GM23338 (cell line): ENCODE results near the gene ZNF281. TPM values are rescaled to one million over a fixed set of nuclear protein-coding genes. Genes with fewer than 3 reads are reported as not detected.

Experiments used
- ATAC-seq: fragments of 200-7000 bp; cut with Tn5 transposase; 3 replicates; pipeline ENCODE4 v1.9.1; 2020
- DNase-seq: peaks from one replicate; pipeline ENCODE4 v3.0.0-alpha.2; 2015; ENCODE audit warnings: low spot score
- H2AFZ ChIP-seq: fragments of 200-600 bp; sonication (generic); 2 replicates; pipeline ENCODE4 v1.8.0; 2016; ENCODE audit warnings: antibody characterized with exemption, mild to moderate bottlenecking, moderate library complexity
- H3F3A ChIP-seq: fragments of 200-600 bp; sonication (generic); replicated peaks from 2 replicates; pipeline ENCODE4 v1.8.0; 2017; ENCODE audit warnings: antibody characterized with exemption, mixed run types, low read depth
- H3K27ac ChIP-seq: fragments of 200-600 bp; sonication (generic); 2 replicates; pipeline ENCODE4 v1.6.1; 2016; ENCODE audit warnings: low read depth
- H3K27me3 ChIP-seq: fragments of 200-600 bp; sonication (generic); 2 replicates; pipeline ENCODE4 v1.8.0; 2016; ENCODE audit warnings: mild to moderate bottlenecking, mixed run types, moderate library complexity; ENCODE audit not compliant: insufficient read depth
- H3K36me3 ChIP-seq: fragments of 200-600 bp; sonication (generic); 2 replicates; pipeline ENCODE4 v1.8.0; 2016; ENCODE audit warnings: mild to moderate bottlenecking; ENCODE audit not compliant: insufficient read depth
- H3K4me1 ChIP-seq: fragments of 200-600 bp; sonication (generic); 2 replicates; pipeline ENCODE4 v1.8.0; 2016; ENCODE audit warnings: mild to moderate bottlenecking, moderate library complexity; ENCODE audit not compliant: insufficient read depth
- H3K4me2 ChIP-seq: fragments of 200-600 bp; sonication (generic); 2 replicates; pipeline ENCODE4 v1.7.1; 2017; ENCODE audit warnings: mixed run types
- H3K4me3 ChIP-seq: fragments of 200-600 bp; sonication (generic); 2 replicates; pipeline ENCODE4 v1.6.1; 2016; ENCODE audit warnings: mixed run types
- H3K79me2 ChIP-seq: fragments of 200-600 bp; sonication (generic); replicated peaks from 2 replicates; pipeline ENCODE4 v1.8.0; 2017; ENCODE audit warnings: mild to moderate bottlenecking; ENCODE audit not compliant: insufficient read depth
- H3K9me2 ChIP-seq: fragments of 200-600 bp; sonication (generic); 2 replicates; pipeline ENCODE4 v1.8.0; 2017; ENCODE audit not compliant: insufficient read depth
- H4K20me1 ChIP-seq: fragments of 200-600 bp; sonication (generic); replicated peaks from 2 replicates; pipeline ENCODE4 v1.8.0; 2017; ENCODE audit warnings: mild to moderate bottlenecking; ENCODE audit not compliant: insufficient read depth
- H3K27ac Mint-ChIP-seq: 2 replicates; pipeline ENCODE4 v1.8.0; 2020; ENCODE audit warnings: inconsistent platforms, mild to moderate bottlenecking, moderate library complexity, mixed read lengths
- H3K27me3 Mint-ChIP-seq: 3 replicates; pipeline ENCODE4 v1.8.0; 2022; ENCODE audit warnings: low read depth, mild to moderate bottlenecking, moderate library complexity, mixed read lengths, inconsistent platforms; ENCODE audit not compliant: insufficient read depth, poor library complexity
- H3K36me3 Mint-ChIP-seq: 3 replicates; pipeline ENCODE4 v1.8.0; 2021; ENCODE audit warnings: low read depth, mild to moderate bottlenecking, inconsistent platforms, moderate library complexity, mixed read lengths
- H3K4me1 Mint-ChIP-seq: 3 replicates; pipeline ENCODE4 v1.8.0; 2020; ENCODE audit warnings: mild to moderate bottlenecking, inconsistent platforms, mixed read lengths
- H3K4me3 Mint-ChIP-seq: 3 replicates; pipeline ENCODE4 v1.8.0; 2021; ENCODE audit warnings: moderate library complexity, mild to moderate bottlenecking, inconsistent platforms, mixed read lengths
- H3K9me3 Mint-ChIP-seq: 3 replicates; pipeline ENCODE4 v1.8.0; 2020; ENCODE audit warnings: moderate library complexity, mild to moderate bottlenecking, inconsistent platforms, mixed read lengths
- CREB1 ChIP-seq: fragments of 250-450 bp; sonication (Bioruptor Pico); IDR thresholded peaks from 2 replicates; pipeline ENCODE4 v1.5.0; 2020; ENCODE audit warnings: low read depth, mild to moderate bottlenecking, moderate library complexity
- ETS1 ChIP-seq: IDR thresholded peaks from 2 replicates; pipeline ENCODE4 v1.6.1; 2016; ENCODE audit warnings: antibody characterized with exemption
- EZH2 ChIP-seq: fragments of 200-600 bp; sonication (generic); IDR thresholded peaks from one replicate; pipeline ENCODE4 v1.8.0; 2017; ENCODE audit warnings: antibody characterized with exemption, mild to moderate bottlenecking, low read depth; ENCODE audit not compliant: unreplicated experiment
- EZH2phosphoT487 ChIP-seq: fragments of 200-600 bp; sonication (generic); IDR thresholded peaks from one replicate; pipeline ENCODE4 v1.8.1; 2018; ENCODE audit warnings: antibody characterized with exemption; ENCODE audit not compliant: unreplicated experiment
- JUNB ChIP-seq: IDR thresholded peaks from one replicate; pipeline ENCODE4 v1.6.1; 2016; ENCODE audit warnings: antibody characterized with exemption; ENCODE audit not compliant: unreplicated experiment
- NANOG ChIP-seq: IDR thresholded peaks from 2 replicates; pipeline ENCODE4 v1.6.1; 2016; ENCODE audit warnings: antibody characterized with exemption, borderline replicate concordance
- POLR2AphosphoS5 ChIP-seq: IDR thresholded peaks from 2 replicates; pipeline ENCODE4 v1.6.1; 2016; ENCODE audit warnings: antibody characterized with exemption, low read depth
- STAT1 ChIP-seq: IDR thresholded peaks from one replicate; pipeline ENCODE4 v1.6.1; 2016; ENCODE audit warnings: antibody characterized with exemption; ENCODE audit not compliant: unreplicated experiment
- ZNF114 ChIP-seq: fragments of 250-450 bp; sonication (Bioruptor Pico); IDR thresholded peaks from 2 replicates; pipeline ENCODE4 v1.5.0; 2020; ENCODE audit warnings: mild to moderate bottlenecking, moderate library complexity
- ZNF331 ChIP-seq: fragments of 250-450 bp; sonication (Bioruptor Pico); IDR thresholded peaks from 2 replicates; pipeline ENCODE4 v1.5.0; 2020; ENCODE audit warnings: low read depth, mild to moderate bottlenecking, moderate library complexity
- ZNF462 ChIP-seq: fragments of 250-450 bp; sonication (Bioruptor Pico); IDR thresholded peaks from 2 replicates; pipeline ENCODE4 v1.5.0; 2020; ENCODE audit warnings: mild to moderate bottlenecking, moderate library complexity
- polyA plus RNA-seq: library from polyadenylated mRNA; unstranded; fragments of >200 nt; fragmentation: Nextera tagmentation; extraction: Ambion mirVana; gene quantifications from 2 replicates; pipeline ENCODE4 v1.2.1, GENCODE V29; 2016
- total RNA-seq: library from RNA; depleted of rRNA; stranded (reverse); fragments of >200 nt; shearing (Covaris generic); gene quantifications from 2 replicates; pipeline ENCODE4 v1.2.3, GENCODE V29; 2014
- TF ChIP-seq, protein P1 (sequence below), 2 experiments: fragments of 200-600 bp in 1 of 2; sonication (generic) in 1 of 2; conservative IDR thresholded peaks; 2 replicates each; pipeline versions ENCODE4 v1.5.1 to v1.6.1; 2016 to 2017; ENCODE audit warnings: antibody characterized with exemption in 2 of 2, low read depth in 2 of 2, mild to moderate bottlenecking in 2 of 2, moderate library complexity in 1 of 2
- TF ChIP-seq, protein P2 (sequence below): IDR thresholded peaks from one replicate; pipeline ENCODE4 v1.6.1; 2018; ENCODE audit warnings: antibody characterized with exemption; ENCODE audit not compliant: unreplicated experiment

Gene ZNF281
- total and polyA plus RNA-seq, 2 experiments from 2014 or later: 62.1 to 79.3 TPM

GRCh38 chr1:200381256-200381984 is 28.4 kb downstream of the ZNF281 start:
- Histone ChIP-seq H4K20me1 (no peaks in the 10 kb centered on the region), H2AFZ (no peak overlapping the region), H3F3A (no peaks in the 10 kb centered on the region), H3K4me2 (no peak overlapping the region), H3K4me1 (peaks cover 19% of the 10 kb centered on the region), H3K27me3 (no peaks in the 10 kb centered on the region), H3K4me3 (no peak overlapping the region), H3K27ac (no peak overlapping the region), H3K79me2 (no peaks in the 10 kb centered on the region), H3K9me2 (no peaks in the 10 kb centered on the region), H3K36me3 (no peaks in the 10 kb centered on the region)
- Mint-ChIP-seq H3K4me1 (peaks cover 25% of the 10 kb centered on the region), H3K27ac (no peak overlapping the region), H3K9me3 (no peaks in the 10 kb centered on the region), H3K36me3 (no peaks in the 10 kb centered on the region; the same call in 2 of the 3 replicates), H3K4me3 (no peak overlapping the region), H3K27me3 (no peaks in the 10 kb centered on the region)
- ATAC-seq: no peak
- DNase-seq: no peak
- TF ChIP-seq CREB1 (CRISPR knock-in tag) (no peak), EZH2 (no peak), JUNB (no peak), EZH2phosphoT487 (no peak), ETS1 (no peak), POLR2AphosphoS5 (no peak), NANOG (no peak), ZNF331 (CRISPR knock-in tag) (no peak), STAT1 (no peak), ZNF114 (CRISPR knock-in tag) (no peak), ZNF462 (no peak)
- TF ChIP-seq, protein P1, sequence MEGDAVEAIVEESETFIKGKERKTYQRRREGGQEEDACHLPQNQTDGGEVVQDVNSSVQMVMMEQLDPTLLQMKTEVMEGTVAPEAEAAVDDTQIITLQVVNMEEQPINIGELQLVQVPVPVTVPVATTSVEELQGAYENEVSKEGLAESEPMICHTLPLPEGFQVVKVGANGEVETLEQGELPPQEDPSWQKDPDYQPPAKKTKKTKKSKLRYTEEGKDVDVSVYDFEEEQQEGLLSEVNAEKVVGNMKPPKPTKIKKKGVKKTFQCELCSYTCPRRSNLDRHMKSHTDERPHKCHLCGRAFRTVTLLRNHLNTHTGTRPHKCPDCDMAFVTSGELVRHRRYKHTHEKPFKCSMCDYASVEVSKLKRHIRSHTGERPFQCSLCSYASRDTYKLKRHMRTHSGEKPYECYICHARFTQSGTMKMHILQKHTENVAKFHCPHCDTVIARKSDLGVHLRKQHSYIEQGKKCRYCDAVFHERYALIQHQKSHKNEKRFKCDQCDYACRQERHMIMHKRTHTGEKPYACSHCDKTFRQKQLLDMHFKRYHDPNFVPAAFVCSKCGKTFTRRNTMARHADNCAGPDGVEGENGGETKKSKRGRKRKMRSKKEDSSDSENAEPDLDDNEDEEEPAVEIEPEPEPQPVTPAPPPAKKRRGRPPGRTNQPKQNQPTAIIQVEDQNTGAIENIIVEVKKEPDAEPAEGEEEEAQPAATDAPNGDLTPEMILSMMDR (conservative IDR thresholded peaks at IDR 0.05; ENCODE audit: low read depth in 2 of 2): no peak
- TF ChIP-seq, protein P2, sequence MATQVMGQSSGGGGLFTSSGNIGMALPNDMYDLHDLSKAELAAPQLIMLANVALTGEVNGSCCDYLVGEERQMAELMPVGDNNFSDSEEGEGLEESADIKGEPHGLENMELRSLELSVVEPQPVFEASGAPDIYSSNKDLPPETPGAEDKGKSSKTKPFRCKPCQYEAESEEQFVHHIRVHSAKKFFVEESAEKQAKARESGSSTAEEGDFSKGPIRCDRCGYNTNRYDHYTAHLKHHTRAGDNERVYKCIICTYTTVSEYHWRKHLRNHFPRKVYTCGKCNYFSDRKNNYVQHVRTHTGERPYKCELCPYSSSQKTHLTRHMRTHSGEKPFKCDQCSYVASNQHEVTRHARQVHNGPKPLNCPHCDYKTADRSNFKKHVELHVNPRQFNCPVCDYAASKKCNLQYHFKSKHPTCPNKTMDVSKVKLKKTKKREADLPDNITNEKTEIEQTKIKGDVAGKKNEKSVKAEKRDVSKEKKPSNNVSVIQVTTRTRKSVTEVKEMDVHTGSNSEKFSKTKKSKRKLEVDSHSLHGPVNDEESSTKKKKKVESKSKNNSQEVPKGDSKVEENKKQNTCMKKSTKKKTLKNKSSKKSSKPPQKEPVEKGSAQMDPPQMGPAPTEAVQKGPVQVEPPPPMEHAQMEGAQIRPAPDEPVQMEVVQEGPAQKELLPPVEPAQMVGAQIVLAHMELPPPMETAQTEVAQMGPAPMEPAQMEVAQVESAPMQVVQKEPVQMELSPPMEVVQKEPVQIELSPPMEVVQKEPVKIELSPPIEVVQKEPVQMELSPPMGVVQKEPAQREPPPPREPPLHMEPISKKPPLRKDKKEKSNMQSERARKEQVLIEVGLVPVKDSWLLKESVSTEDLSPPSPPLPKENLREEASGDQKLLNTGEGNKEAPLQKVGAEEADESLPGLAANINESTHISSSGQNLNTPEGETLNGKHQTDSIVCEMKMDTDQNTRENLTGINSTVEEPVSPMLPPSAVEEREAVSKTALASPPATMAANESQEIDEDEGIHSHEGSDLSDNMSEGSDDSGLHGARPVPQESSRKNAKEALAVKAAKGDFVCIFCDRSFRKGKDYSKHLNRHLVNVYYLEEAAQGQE: no peak
